GM18873 (cell line): ENCODE results near the gene RAB17.

Source experiments
- ATAC-seq: cut with Tn5 transposase; IDR thresholded peaks from one replicate; pipeline ENCODE4 v1.9.1; 2021; ENCODE audit warnings: mild to moderate bottlenecking, moderate library complexity, moderate number of reproducible peaks; ENCODE audit not compliant: unreplicated experiment, low FRiP score

RAB17 gene

GRCh38 chr2:237590272-237591140 lies at the start of gene RAB17:
Gene RAB17 (minus strand): TSS chr2:237590734. CDS start chr2:237586154, 4,580 bp downstream.
- no peak for ATAC-seq

GRCh38 chr2:237639836-237640220 lies 49.3 kb upstream of the RAB17 start:
- ATAC-seq, result no peak

- no peak for ATAC-seq
Measured at GRCh38 chr2:237639052-237639835, 48.7 kb upstream of the RAB17 start.

- no peak for ATAC-seq
Measured at GRCh38 chr2:237638176-237638575, 47.6 kb upstream of the RAB17 start.

- ATAC-seq, result no peak
Measured at GRCh38 chr2:237637429-237638135, 47.0 kb upstream of the RAB17 start.

GRCh38 chr2:237636578-237636977 lies 46.0 kb upstream of the RAB17 start:
- no peak for ATAC-seq

- ATAC-seq, result no peak
Measured at GRCh38 chr2:237633061-237633561, 42.6 kb upstream of the RAB17 start.

GRCh38 chr2:237631801-237632585 lies 41.5 kb upstream of the RAB17 start:
- ATAC-seq, result no peak

- no peak for ATAC-seq
Measured at GRCh38 chr2:237631007-237631785, 40.7 kb upstream of the RAB17 start.

- no peak for ATAC-seq
Measured at GRCh38 chr2:237630216-237631000, 39.9 kb upstream of the RAB17 start.

- ATAC-seq, result no peak
Measured at GRCh38 chr2:237629739-237630138, 39.2 kb upstream of the RAB17 start.

- ATAC-seq, result no peak
Measured at GRCh38 chr2:237629188-237629534, 38.6 kb upstream of the RAB17 start.

- no peak for ATAC-seq
Measured at GRCh38 chr2:237628247-237629187, 38.0 kb upstream of the RAB17 start.

- ATAC-seq, result no peak
Measured at GRCh38 chr2:237627441-237628246, 37.1 kb upstream of the RAB17 start, which contains the start of gene LRRFIP1. Gene LRRFIP1 (plus strand): TSS chr2:237627587. CDS start chr2:237627645, 58 bp downstream.

- ATAC-seq, result no peak
Measured at GRCh38 chr2:237626813-237627440, 36.4 kb upstream of the RAB17 start.

GRCh38 chr2:237625777-237626176 lies 35.2 kb upstream of the RAB17 start:
- ATAC-seq, result no peak
